MCF 10A (cell line): ENCODE results near the gene ODAPH. TPM values are rescaled to one million over a fixed set of nuclear protein-coding genes. Genes with fewer than 3 reads are reported as not detected.

Experiments used
- BruUV-seq: library from RNA; stranded (reverse); fragments of 400-500 nt; replicated peaks from 2 replicates; lab custom pipeline; 2021; lab: Mats Ljungman, UMichigan
- CTCF ChIA-PET: fragments of 300-600 bp; sonication (Branson Sonifier 250); formaldehyde crosslinking; extraction: SDS; loops from one replicate; lab custom pipeline; 2021; ENCODE audit warnings: antibody characterized with exemption, inconsistent platforms; lab: Yijun Ruan, JAX
- POLR2A ChIA-PET: fragments of 300-600, 350-650 bp; sonication (Branson Sonifier 250); formaldehyde crosslinking; extraction: SDS; loops from one replicate; lab custom pipeline; 2020; ENCODE audit warnings: antibody characterized with exemption, inconsistent platforms; lab: Yijun Ruan, JAX
- DNase-seq: peaks from one replicate; pipeline ENCODE4 v3.0.0-alpha.2; 2018; ENCODE audit not compliant: unreplicated experiment
- H3K27ac Mint-ChIP-seq: one replicate; pipeline ENCODE4 v1.8.0; 2022; ENCODE audit warnings: mild to moderate bottlenecking, low read depth, mixed read lengths; ENCODE audit not compliant: unreplicated experiment
- H3K27me3 Mint-ChIP-seq: one replicate; pipeline ENCODE4 v1.8.0; 2022; ENCODE audit warnings: mixed read lengths; ENCODE audit not compliant: insufficient read depth, unreplicated experiment
- H3K36me3 Mint-ChIP-seq: one replicate; pipeline ENCODE4 v1.8.0; 2022; ENCODE audit warnings: mild to moderate bottlenecking, moderate library complexity, mixed read lengths; ENCODE audit not compliant: insufficient read depth, unreplicated experiment
- H3K4me1 Mint-ChIP-seq: one replicate; pipeline ENCODE4 v1.8.0; 2022; ENCODE audit warnings: mixed read lengths; ENCODE audit not compliant: insufficient read depth, unreplicated experiment
- H3K4me3 Mint-ChIP-seq: one replicate; pipeline ENCODE4 v1.8.0; 2022; ENCODE audit warnings: mild to moderate bottlenecking, moderate library complexity, mixed read lengths; ENCODE audit not compliant: unreplicated experiment
- H3K9me3 Mint-ChIP-seq: one replicate; pipeline ENCODE4 v1.8.0; 2022; ENCODE audit warnings: mixed read lengths; ENCODE audit not compliant: unreplicated experiment
- intact Hi-C: fragments of 100-400 bp; cut with micrococcal nuclease; formaldehyde crosslinking; loops from 2 replicates; pipeline ENCODE4 v1.14.1; 2022
- total RNA-seq: library from RNA; stranded (reverse); gene quantifications from 2 replicates; pipeline ENCODE4 v1.2.3, GENCODE V29; 2022
- TF ChIP-seq, protein P1 (sequence below): fragments of 200-600 bp; IDR thresholded peaks from one replicate; pipeline ENCODE4 v1.8.0; 2022; ENCODE audit warnings: antibody characterized with exemption, mild to moderate bottlenecking; ENCODE audit not compliant: unreplicated experiment

Gene ODAPH
- total RNA-seq, 1 experiment from 2014 or later, result not detected

DNA sequence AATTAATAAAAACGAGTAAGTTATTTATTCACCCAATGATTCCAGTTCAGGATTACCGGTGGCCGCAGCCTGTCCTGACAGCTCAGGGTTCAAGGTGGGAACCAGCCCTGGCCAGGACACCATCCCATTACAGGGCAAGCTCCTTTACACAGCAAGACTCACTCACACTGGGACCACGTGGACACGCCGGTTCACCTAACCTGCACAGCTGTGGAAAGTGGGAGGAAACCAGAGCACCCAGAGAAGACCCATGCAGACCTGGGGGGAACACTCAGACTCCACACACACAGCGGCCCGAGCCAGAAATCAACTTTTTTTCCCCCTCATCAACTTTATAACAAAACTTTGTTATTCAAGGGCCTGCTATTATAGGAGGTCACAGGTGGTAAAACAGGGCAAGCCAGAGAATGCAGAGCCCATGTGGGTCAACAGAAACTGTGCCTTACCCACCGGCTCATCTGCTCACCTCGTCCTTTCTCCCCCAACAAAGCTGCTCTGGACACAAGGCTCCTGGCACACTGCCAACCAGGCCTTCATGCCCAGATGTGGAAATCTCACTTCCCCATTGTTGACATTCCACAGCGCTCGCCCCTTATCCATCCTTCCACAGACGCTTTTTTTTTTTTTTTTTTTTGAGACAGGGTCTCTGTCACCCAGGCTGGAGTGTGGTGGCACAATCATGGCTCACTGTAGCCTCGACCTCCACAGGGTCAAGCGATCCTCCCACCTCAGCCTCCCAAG lies 8.0 kb upstream of the ODAPH start:
- DNase-seq, result peak; percentile 45
- Mint-ChIP-seq H3K9me3 (no peaks in the 10 kb centered on the region), H3K4me3 (no peak overlapping the region), H3K27ac (no peak overlapping the region), H3K27me3 (no peaks in the 10 kb centered on the region), H3K4me1 (peaks cover 6% of the 10 kb centered on the region), H3K36me3 (no peaks in the 10 kb centered on the region)
- intact Hi-C loops, result no loop called here
- no TSS peak for BruUV-seq
- TF ChIP-seq, protein P1, sequence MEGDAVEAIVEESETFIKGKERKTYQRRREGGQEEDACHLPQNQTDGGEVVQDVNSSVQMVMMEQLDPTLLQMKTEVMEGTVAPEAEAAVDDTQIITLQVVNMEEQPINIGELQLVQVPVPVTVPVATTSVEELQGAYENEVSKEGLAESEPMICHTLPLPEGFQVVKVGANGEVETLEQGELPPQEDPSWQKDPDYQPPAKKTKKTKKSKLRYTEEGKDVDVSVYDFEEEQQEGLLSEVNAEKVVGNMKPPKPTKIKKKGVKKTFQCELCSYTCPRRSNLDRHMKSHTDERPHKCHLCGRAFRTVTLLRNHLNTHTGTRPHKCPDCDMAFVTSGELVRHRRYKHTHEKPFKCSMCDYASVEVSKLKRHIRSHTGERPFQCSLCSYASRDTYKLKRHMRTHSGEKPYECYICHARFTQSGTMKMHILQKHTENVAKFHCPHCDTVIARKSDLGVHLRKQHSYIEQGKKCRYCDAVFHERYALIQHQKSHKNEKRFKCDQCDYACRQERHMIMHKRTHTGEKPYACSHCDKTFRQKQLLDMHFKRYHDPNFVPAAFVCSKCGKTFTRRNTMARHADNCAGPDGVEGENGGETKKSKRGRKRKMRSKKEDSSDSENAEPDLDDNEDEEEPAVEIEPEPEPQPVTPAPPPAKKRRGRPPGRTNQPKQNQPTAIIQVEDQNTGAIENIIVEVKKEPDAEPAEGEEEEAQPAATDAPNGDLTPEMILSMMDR, result no peak
- POLR2A ChIA-PET, result interaction anchor here (0.9 to 1.0 kb wide), 2 partner anchors 8 to 13 kb away, joined by 3 to 6 read pairs; partner anchors contain the start of gene ODAPH
- CTCF ChIA-PET, result interaction anchor here (0.6 to 1.5 kb wide), 2 partner anchors 9 to 673 kb away, joined by 3 read pairs; no protein-coding TSS in a partner anchor

DNA sequence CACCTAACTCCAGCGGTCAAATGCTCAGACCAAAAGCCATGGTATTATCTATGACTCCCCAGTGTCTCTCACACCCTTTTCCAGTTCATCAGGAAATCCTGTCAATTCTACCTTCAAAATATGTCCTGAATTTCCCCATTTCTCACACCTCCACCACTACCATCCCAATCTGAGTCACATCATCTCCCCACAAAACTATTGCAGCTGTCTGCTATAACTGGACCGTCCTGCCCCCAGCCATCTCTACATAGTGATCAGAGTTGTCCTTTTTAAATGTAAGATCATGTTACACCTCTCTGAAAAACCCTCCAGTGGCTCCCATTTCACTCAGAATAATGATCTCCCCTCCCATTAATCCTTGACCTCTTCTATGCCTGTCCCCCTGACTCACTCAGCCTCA lies 6.8 kb upstream of the ODAPH start:
- no peak for DNase-seq
- BruUV-seq, result no TSS peak
- Mint-ChIP-seq H3K4me1 (no peaks in the 10 kb centered on the region), H3K4me3 (no peak overlapping the region), H3K9me3 (no peaks in the 10 kb centered on the region), H3K36me3 (no peaks in the 10 kb centered on the region), H3K27ac (no peak overlapping the region), H3K27me3 (no peaks in the 10 kb centered on the region)
- intact Hi-C loops, result no loop called here
- POLR2A ChIA-PET, result no interaction called here
- CTCF ChIA-PET, result interaction anchor here (0.6 kb wide), 1 partner anchor 22 kb away, joined by 3 read pairs; no protein-coding TSS in a partner anchor
- TF ChIP-seq, protein P1, result no peak

GRCh38 chr4:75552452-75552851 lies 3.4 kb upstream of the ODAPH start:
- Mint-ChIP-seq H3K9me3 (no peaks in the 10 kb centered on the region), H3K27me3 (no peaks in the 10 kb centered on the region), H3K27ac (no peak overlapping the region), H3K36me3 (no peaks in the 10 kb centered on the region), H3K4me3 (no peak overlapping the region), H3K4me1 (peaks cover 8% of the 10 kb centered on the region)
- TF ChIP-seq, protein P1, result no peak
- BruUV-seq, result no TSS peak
- ChIA-PET POLR2A (interaction anchor here (0.7 kb wide), 1 partner anchor 38 kb away, joined by 3 read pairs; the partner anchor contains the start of genes RCHY1 and THAP6), CTCF (no interaction called here)
- DNase-seq, result no peak
- intact Hi-C loops, result no loop called here

DNA sequence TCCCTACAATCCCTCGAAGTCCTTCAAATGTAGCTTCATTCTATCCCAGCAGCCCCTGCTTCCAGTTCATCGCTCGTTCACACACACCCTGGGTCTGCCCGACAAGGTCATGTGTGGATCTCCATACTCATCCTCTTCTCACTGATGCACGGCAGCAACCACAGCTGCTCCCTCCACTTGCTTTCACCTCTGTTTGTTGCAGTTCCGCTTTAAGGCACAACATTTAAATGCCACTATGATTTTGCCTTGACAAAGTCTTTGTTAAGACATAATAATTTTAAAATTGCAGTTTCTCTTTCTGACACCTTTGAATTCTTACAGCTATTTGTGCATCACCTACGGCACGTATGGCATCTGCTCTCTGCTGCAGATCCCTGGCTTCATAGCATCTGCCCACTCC lies 1.8 kb downstream of the ODAPH start:
- Mint-ChIP-seq H3K36me3 (no peaks in the 10 kb centered on the region), H3K9me3 (no peaks in the 10 kb centered on the region), H3K4me3 (no peak overlapping the region), H3K27me3 (no peaks in the 10 kb centered on the region), H3K4me1 (peaks cover 8% of the 10 kb centered on the region), H3K27ac (no peak overlapping the region)
- TF ChIP-seq, protein P1, result no peak
- CTCF ChIA-PET, result interaction anchor here (0.6 kb wide), 2 partner anchors 401 to 683 kb away, joined by 3 read pairs; no protein-coding TSS in a partner anchor
- DNase-seq, result no peak
- POLR2A ChIA-PET, result no interaction called here
- no TSS peak for BruUV-seq
- intact Hi-C loops, result no loop called here
